ENCODE data around the gene CCNG1. TPM values are rescaled to one million over a fixed set of nuclear protein-coding genes. Genes with fewer than 3 reads are reported as not detected.
A peak's percentile ranks its signal among the peaks of the same experiment; 100 is the strongest.

The CCNG1 gene
- polyA plus RNA-seq, 1 donor (not counting 4 experiments of a cell fraction or from before 2014, with no cell fraction given), result 96.7 TPM

DNA sequence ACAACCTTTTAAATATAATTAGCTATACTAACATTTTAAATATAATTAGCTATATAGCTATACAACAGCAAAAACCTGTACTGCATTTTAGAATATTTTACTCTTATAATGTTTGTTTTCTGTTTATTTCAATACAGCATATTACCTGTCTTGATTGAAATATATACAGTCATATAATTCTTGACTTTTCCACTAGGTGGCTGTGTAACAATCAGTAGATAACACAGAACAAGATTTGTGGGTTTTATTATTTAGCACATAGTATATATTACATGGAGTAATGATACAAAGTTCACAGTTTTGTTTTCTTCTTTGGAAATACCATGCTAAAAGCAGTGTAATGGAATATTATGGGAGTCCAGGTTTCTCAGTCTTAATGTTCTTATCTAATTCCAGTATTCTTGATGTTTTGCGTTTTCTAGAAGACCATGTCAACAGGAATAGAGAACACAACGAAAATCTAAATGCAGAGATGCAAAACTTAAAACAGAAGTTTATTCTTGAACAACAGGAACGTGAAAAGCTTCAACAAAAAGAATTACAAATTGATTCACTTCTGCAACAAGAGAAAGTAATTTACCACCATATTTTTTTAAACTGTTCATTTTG lies 36.3 kb downstream of the CCNG1 start:
- H3K9ac ChIP-seq (ENCODE audit: control insufficient read depth, extremely low read depth, insufficient read depth, low read length), result no peak overlapping the region
- no peak overlapping the region for H2AFZ ChIP-seq (ENCODE audit: control insufficient read depth, low read length)
- no peak overlapping the region for H3K27ac ChIP-seq (ENCODE audit: control insufficient read depth, insufficient read depth, low read length)
- TF ChIP-seq, protein P1, sequence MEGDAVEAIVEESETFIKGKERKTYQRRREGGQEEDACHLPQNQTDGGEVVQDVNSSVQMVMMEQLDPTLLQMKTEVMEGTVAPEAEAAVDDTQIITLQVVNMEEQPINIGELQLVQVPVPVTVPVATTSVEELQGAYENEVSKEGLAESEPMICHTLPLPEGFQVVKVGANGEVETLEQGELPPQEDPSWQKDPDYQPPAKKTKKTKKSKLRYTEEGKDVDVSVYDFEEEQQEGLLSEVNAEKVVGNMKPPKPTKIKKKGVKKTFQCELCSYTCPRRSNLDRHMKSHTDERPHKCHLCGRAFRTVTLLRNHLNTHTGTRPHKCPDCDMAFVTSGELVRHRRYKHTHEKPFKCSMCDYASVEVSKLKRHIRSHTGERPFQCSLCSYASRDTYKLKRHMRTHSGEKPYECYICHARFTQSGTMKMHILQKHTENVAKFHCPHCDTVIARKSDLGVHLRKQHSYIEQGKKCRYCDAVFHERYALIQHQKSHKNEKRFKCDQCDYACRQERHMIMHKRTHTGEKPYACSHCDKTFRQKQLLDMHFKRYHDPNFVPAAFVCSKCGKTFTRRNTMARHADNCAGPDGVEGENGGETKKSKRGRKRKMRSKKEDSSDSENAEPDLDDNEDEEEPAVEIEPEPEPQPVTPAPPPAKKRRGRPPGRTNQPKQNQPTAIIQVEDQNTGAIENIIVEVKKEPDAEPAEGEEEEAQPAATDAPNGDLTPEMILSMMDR (optimal IDR thresholded peaks at IDR 0.05 in 1 of 3, IDR thresholded peaks at IDR 0.05 in 1 of 3, conservative IDR thresholded peaks at IDR 0.05 in 1 of 3; ENCODE audit: extremely low read depth in 1 of 3, insufficient read depth in 2 of 3, low read length in 3 of 3), result peak in 1 of 3 experiments; percentile 17
- TF ChIP-seq EZH2 (IDR thresholded peaks at IDR 0.05; ENCODE audit: low read length), result no peak
- FAIRE-seq (no peak), DNase-seq (ENCODE audit: low read depth, low spot score) (no peak)
- peaks cover 5% of the 10 kb centered on the region for H3K4me1 ChIP-seq (ENCODE audit: control insufficient read depth, extremely low read depth, insufficient read depth, low read length)
- no peaks in the 10 kb centered on the region for H3K9me1 ChIP-seq (ENCODE audit: control insufficient read depth, extremely low read depth, insufficient read depth, low read length)
- no peaks in the 10 kb centered on the region for H3K79me2 ChIP-seq (ENCODE audit: control insufficient read depth, insufficient read depth, low read length)
- no peak overlapping the region for H3K4me3 ChIP-seq (ENCODE audit: control insufficient read depth in 2 of 3, extremely low read depth in 1 of 3, insufficient read depth in 2 of 3, low read depth in 1 of 3, low read length in 3 of 3)
- no peak overlapping the region for H3K4me2 ChIP-seq (ENCODE audit: control insufficient read depth, extremely low read depth, insufficient read depth, low read depth, low read length)
- dilution Hi-C loops (cut with MboI; ENCODE audit: extremely low pct_ligation_motif_present, low sequenced_read_pairs), result no loop called here
- no peaks in the 10 kb centered on the region for H4K20me1 ChIP-seq (ENCODE audit: control insufficient read depth, extremely low read depth, insufficient read depth, low read length)
- H3K27me3 ChIP-seq (ENCODE audit: control insufficient read depth, extremely low read depth, insufficient read depth, low read length), result no peaks in the 10 kb centered on the region
- H3K9me3 ChIP-seq (ENCODE audit: control insufficient read depth, low read depth, low read length), result no peaks in the 10 kb centered on the region
- peaks cover 0 to 17% of the 10 kb centered on the region in 2 experiments for H3K36me3 ChIP-seq (ENCODE audit: control insufficient read depth in 2 of 2, extremely low read depth in 1 of 2, insufficient read depth in 2 of 2, low read length in 2 of 2)

DNA sequence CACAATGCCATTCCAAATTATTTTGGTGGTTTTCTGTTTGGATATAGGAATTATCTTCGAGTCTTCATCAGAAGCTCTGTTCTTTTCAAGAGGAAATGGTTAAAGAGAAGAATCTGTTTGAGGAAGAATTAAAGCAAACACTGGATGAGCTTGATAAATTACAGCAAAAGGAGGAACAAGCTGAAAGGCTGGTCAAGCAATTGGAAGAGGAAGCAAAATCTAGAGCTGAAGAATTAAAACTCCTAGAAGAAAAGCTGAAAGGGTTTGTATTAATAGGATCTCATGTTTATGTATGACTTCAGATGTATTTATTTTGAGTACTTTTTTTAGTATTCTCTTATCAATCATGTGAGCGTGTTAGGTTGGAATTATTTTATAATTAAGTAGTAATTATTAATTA lies 38.0 kb downstream of the CCNG1 start:
- Histone ChIP-seq H3K4me1 (ENCODE audit: control insufficient read depth, extremely low read depth, insufficient read depth, low read length) (peaks cover 8% of the 10 kb centered on the region), H3K27me3 (ENCODE audit: control insufficient read depth, extremely low read depth, insufficient read depth, low read length) (no peaks in the 10 kb centered on the region), H3K9me3 (ENCODE audit: control insufficient read depth, low read depth, low read length) (no peaks in the 10 kb centered on the region), H3K27ac (ENCODE audit: control insufficient read depth, insufficient read depth, low read length) (no peak overlapping the region), H3K79me2 (ENCODE audit: control insufficient read depth, insufficient read depth, low read length) (no peaks in the 10 kb centered on the region), H3K36me3 (ENCODE audit: control insufficient read depth in 2 of 2, extremely low read depth in 1 of 2, insufficient read depth in 2 of 2, low read length in 2 of 2) (peaks cover 0 to 17% of the 10 kb centered on the region in 2 experiments), H2AFZ (ENCODE audit: control insufficient read depth, low read length) (no peak overlapping the region), H4K20me1 (ENCODE audit: control insufficient read depth, extremely low read depth, insufficient read depth, low read length) (no peaks in the 10 kb centered on the region), H3K9me1 (ENCODE audit: control insufficient read depth, extremely low read depth, insufficient read depth, low read length) (no peaks in the 10 kb centered on the region), H3K4me3 (ENCODE audit: control insufficient read depth in 2 of 3, extremely low read depth in 1 of 3, insufficient read depth in 2 of 3, low read depth in 1 of 3, low read length in 3 of 3) (no peak overlapping the region), H3K4me2 (ENCODE audit: control insufficient read depth, extremely low read depth, insufficient read depth, low read depth, low read length) (no peak overlapping the region), H3K9ac (ENCODE audit: control insufficient read depth, extremely low read depth, insufficient read depth, low read length) (no peak overlapping the region)
- TF ChIP-seq, protein P1 (optimal IDR thresholded peaks at IDR 0.05 in 1 of 3, IDR thresholded peaks at IDR 0.05 in 1 of 3, conservative IDR thresholded peaks at IDR 0.05 in 1 of 3; ENCODE audit: extremely low read depth in 1 of 3, insufficient read depth in 2 of 3, low read length in 3 of 3), result no peak
- TF ChIP-seq EZH2 (IDR thresholded peaks at IDR 0.05; ENCODE audit: low read length), result no peak
- dilution Hi-C loops (cut with MboI; ENCODE audit: extremely low pct_ligation_motif_present, low sequenced_read_pairs), result no loop called here
- FAIRE-seq (no peak), DNase-seq (ENCODE audit: low read depth, low spot score) (no peak)

Data from keratinocyte (primary cell).